CD4-positive, alpha-beta T cell (primary cell): ENCODE results near the gene PLEKHA7. TPM values are rescaled to one million over a fixed set of nuclear protein-coding genes. Genes with fewer than 3 reads are reported as not detected.

Experiments
- ATAC-seq: fragments of 200-7000 bp; cut with Tn5 transposase; one replicate; pipeline ENCODE4 v1.10.0; 2022; ENCODE audit warnings: mild to moderate bottlenecking; ENCODE audit not compliant: poor library complexity
- CTCF ChIA-PET: fragments of 350-600 bp; sonication (Branson Sonifier 250); formaldehyde crosslinking; loops from one replicate; lab custom pipeline; 2021; ENCODE audit warnings: antibody characterized with exemption, inconsistent platforms; lab: Charles Lee
- POLR2A ChIA-PET: fragments of 350-600 bp; sonication (Branson Sonifier 250); formaldehyde crosslinking; loops from one replicate; lab custom pipeline; 2021; ENCODE audit warnings: antibody characterized with exemption, inconsistent platforms; lab: Charles Lee
- DNase-seq, 14 experiments: peaks; one replicate each; pipeline ENCODE4 v3.0.0-alpha.2; 2013 to 2020; ENCODE audit warnings: mixed read lengths in 2 of 14
- H3K27ac ChIP-seq, 2 donors: one replicate each; pipeline versions ENCODE4 v1.5.1 to v1.7.0; 2013; ENCODE audit warnings: low read length in 2 of 2, low read depth in 1 of 2, mild to moderate bottlenecking in 1 of 2
- H3K27me3 ChIP-seq, 2 experiments: 1 replicate in 1 of 2; 2 replicates in 1 of 2; pipeline versions ENCODE4 v1.6.1 to v1.7.0; 2013; ENCODE audit warnings: low read length in 2 of 2, control low read depth in 1 of 2, mild to moderate bottlenecking in 1 of 2, moderate library complexity in 1 of 2; ENCODE audit not compliant: insufficient read depth in 2 of 2, control insufficient read depth in 1 of 2
- H3K36me3 ChIP-seq: one replicate; pipeline ENCODE4 v1.6.1; 2013; ENCODE audit warnings: low read length, control low read depth; ENCODE audit not compliant: insufficient read depth
- H3K4me1 ChIP-seq: one replicate; pipeline ENCODE4 v1.6.1; 2013; ENCODE audit warnings: low read length, control low read depth; ENCODE audit not compliant: insufficient read depth
- H3K4me3 ChIP-seq: one replicate; pipeline ENCODE4 v1.5.1; 2013; ENCODE audit warnings: mild to moderate bottlenecking, low read length, moderate library complexity
- H3K9me3 ChIP-seq, 2 experiments: 1 replicate in 1 of 2; 2 replicates in 1 of 2; pipeline versions ENCODE4 v1.6.1 to v1.7.0; 2013; ENCODE audit warnings: low read length in 2 of 2, mild to moderate bottlenecking in 2 of 2, control low read depth in 1 of 2, moderate library complexity in 1 of 2; ENCODE audit not compliant: control insufficient read depth in 1 of 2, insufficient read depth in 1 of 2
- H3K27ac Mint-ChIP-seq: one replicate; pipeline ENCODE4 v1.8.0; 2020; ENCODE audit warnings: mixed read lengths
- H3K27me3 Mint-ChIP-seq: one replicate; pipeline ENCODE4 v1.8.0; 2021; ENCODE audit warnings: mixed read lengths
- H3K36me3 Mint-ChIP-seq: one replicate; pipeline ENCODE4 v1.8.0; 2021; ENCODE audit warnings: low read depth, mixed read lengths
- H3K4me1 Mint-ChIP-seq: one replicate; pipeline ENCODE4 v1.8.0; 2021; ENCODE audit warnings: low read depth, mixed read lengths
- H3K4me3 Mint-ChIP-seq: one replicate; pipeline ENCODE4 v1.8.0; 2020; ENCODE audit warnings: mild to moderate bottlenecking, mixed read lengths
- H3K9me3 Mint-ChIP-seq: one replicate; pipeline ENCODE4 v1.8.0; 2020; ENCODE audit warnings: mixed read lengths
- CTCF ChIP-seq: fragments of 200-600 bp; IDR thresholded peaks from one replicate; pipeline ENCODE4 v1.8.0; 2022; ENCODE audit warnings: antibody characterized with exemption, mild to moderate bottlenecking
- intact Hi-C, 2 experiments: fragments of 100-400 bp; cut with DNase I in 1 of 2; cut with micrococcal nuclease in 1 of 2; formaldehyde crosslinking; loops; one replicate each; pipeline versions ENCODE4 v1.15.1 to v1.9.0; 2023 to 2025; cut with DNase I, micrococcal nuclease
- total RNA-seq, 174 experiments: library from RNA in 2 of 174; stranded (reverse) in 2 of 174; gene quantifications; one replicate each; pipeline ENCODE4 v1.2.3 and lab custom pipeline; 2021 to 2026

PLEKHA7 gene
- total RNA-seq, 2 experiments from 2014 or later = 4.5 to 4.8 TPM

- ATAC-seq (no peak), DNase-seq (no peak)
- Histone ChIP-seq H3K9me3 (peaks cover 0 to 3% of the 10 kb centered on the region in 2 experiments), H3K27ac (no peak overlapping the region), H3K4me1 (peaks cover 10% of the 10 kb centered on the region), H3K4me3 (no peak overlapping the region), H3K27me3 (peaks cover 24 to 43% of the 10 kb centered on the region in 2 experiments), H3K36me3 (no peaks in the 10 kb centered on the region)
- Mint-ChIP-seq H3K36me3 (no peaks in the 10 kb centered on the region), H3K27me3 (peaks cover 64% of the 10 kb centered on the region), H3K9me3 (no peaks in the 10 kb centered on the region), H3K27ac (no peak overlapping the region), H3K4me3 (no peak overlapping the region), H3K4me1 (peaks cover 5% of the 10 kb centered on the region)
- ChIA-PET CTCF (no interaction called here), POLR2A (no interaction called here)
- intact Hi-C loops = no loop called here
- no peak for TF ChIP-seq CTCF
Observed at GRCh38 chr11:16928044-16928443, 86.2 kb downstream of the PLEKHA7 start.

- H3K27me3 Mint-ChIP-seq = peaks cover 73% of the 10 kb centered on the region
- no peak overlapping the region for H3K4me3 ChIP-seq
- H3K27me3 ChIP-seq = peaks cover 24 to 48% of the 10 kb centered on the region in 2 experiments
- no peak overlapping the region for H3K27ac Mint-ChIP-seq
- H3K4me1 ChIP-seq = peaks cover 10% of the 10 kb centered on the region
- no peak overlapping the region for H3K4me3 Mint-ChIP-seq
- H3K4me1 Mint-ChIP-seq = peaks cover 5% of the 10 kb centered on the region
- ChIA-PET POLR2A (no interaction called here), CTCF (no interaction called here)
- H3K36me3 ChIP-seq = no peaks in the 10 kb centered on the region
- ATAC-seq (no peak), DNase-seq (no peak)
- intact Hi-C loops = no loop called here
- H3K9me3 Mint-ChIP-seq = no peaks in the 10 kb centered on the region
- TF ChIP-seq CTCF = no peak
- H3K36me3 Mint-ChIP-seq = no peaks in the 10 kb centered on the region
- H3K9me3 ChIP-seq = peaks cover 0 to 3% of the 10 kb centered on the region in 2 experiments
- H3K27ac ChIP-seq = no peak overlapping the region
Observed at GRCh38 chr11:16926883-16927626, 87.2 kb downstream of the PLEKHA7 start.

- Mint-ChIP-seq H3K36me3 (no peaks in the 10 kb centered on the region), H3K27ac (no peak overlapping the region), H3K4me3 (no peak overlapping the region), H3K9me3 (no peaks in the 10 kb centered on the region), H3K4me1 (peaks cover 5% of the 10 kb centered on the region), H3K27me3 (peaks cover 71% of the 10 kb centered on the region)
- Histone ChIP-seq H3K9me3 (peaks cover 0 to 3% of the 10 kb centered on the region in 2 experiments), H3K27me3 (peaks cover 24 to 48% of the 10 kb centered on the region in 2 experiments), H3K4me3 (peak overlapping the region; percentile 28), H3K4me1 (peaks cover 10% of the 10 kb centered on the region), H3K27ac (no peak overlapping the region), H3K36me3 (no peaks in the 10 kb centered on the region)
- CTCF ChIA-PET = no interaction called here
- no peak for TF ChIP-seq CTCF
- DNase-seq (peak in 2 of 14 experiments; percentile 5 to 10), ATAC-seq (no peak)
- POLR2A ChIA-PET = no interaction called here
- intact Hi-C loops = no loop called here
Observed at GRCh38 chr11:16925561-16926065, 88.6 kb downstream of the PLEKHA7 start.
